ENCODE measurements around the gene ALPG.

GRCh38 chr2:232421189-232421785 is 14.6 kb downstream of the ALPG start:
- TF ChIP-seq EZH2 (IDR thresholded peaks at IDR 0.05; ENCODE audit: borderline replicate concordance, low read depth, low read length, severe bottlenecking) (no peak), CTCF (IDR thresholded peaks at IDR 0.05; ENCODE audit: extremely low read depth in 1 of 2, insufficient read depth in 1 of 2, low read depth in 1 of 2, low read length in 2 of 2) (no peak), GATA2 (IDR thresholded peaks at IDR 0.05; ENCODE audit: insufficient read depth, insufficient read length, low read depth, low read length) (no peak), POLR2A (IDR thresholded peaks at IDR 0.05; ENCODE audit: low read depth, low read length) (no peak), FOS (IDR thresholded peaks at IDR 0.05; ENCODE audit: borderline replicate concordance, insufficient read depth, low read length) (no peak), MAX (IDR thresholded peaks at IDR 0.05; ENCODE audit: insufficient read depth, insufficient read length) (no peak), JUN (IDR thresholded peaks at IDR 0.05; ENCODE audit: borderline replicate concordance, insufficient read depth, insufficient read length, low read depth) (no peak), POLR2AphosphoS5 (IDR thresholded peaks at IDR 0.05; ENCODE audit: insufficient read depth, low read depth, low read length) (no peak)

Measured in endothelial cell of umbilical vein (primary cell).